A673 (cell line): Measurements from ENCODE around the gene RC3H1. TPM values are rescaled to one million over a fixed set of nuclear protein-coding genes. Genes with fewer than 3 reads are reported as not detected.
A peak's percentile ranks its signal among the peaks of the same experiment; 100 is the strongest.

Source experiments
- BruUV-seq: library from RNA; stranded (reverse); fragments of 400-500 nt; replicated peaks from 2 replicates; lab custom pipeline; 2021; lab: Mats Ljungman, UMichigan
- CTCF ChIA-PET: fragments of 300-600 bp; sonication (Branson Sonifier 250); formaldehyde crosslinking; loops from one replicate; lab custom pipeline; 2022; ENCODE audit warnings: antibody characterized with exemption; lab: Charles Lee
- POLR2A ChIA-PET: fragments of 300-600 bp; sonication (Branson Sonifier 250); formaldehyde crosslinking; loops from one replicate; lab custom pipeline; 2022; ENCODE audit warnings: antibody characterized with exemption; ENCODE audit not compliant: low non-redundant PET; lab: Charles Lee
- DNase-seq: peaks from one replicate; pipeline ENCODE4 v3.0.0-alpha.2; 2015; ENCODE audit warnings: low spot score
- H3K27ac ChIP-seq: fragments of 200-600 bp; sonication (generic); 2 replicates; pipeline ENCODE4 v1.5.1; 2016; ENCODE audit warnings: mixed run types, low read depth, mild to moderate bottlenecking, mixed read lengths, antibody characterized with exemption, low read length; ENCODE audit not compliant: poor library complexity, severe bottlenecking
- H3K27me3 ChIP-seq: fragments of 200-600 bp; sonication (generic); replicated peaks from 2 replicates; pipeline ENCODE4 v1.6.1; 2017; ENCODE audit warnings: mixed run types, low read depth, mild to moderate bottlenecking, mixed read lengths, antibody characterized with exemption, low read length; ENCODE audit not compliant: insufficient read depth, poor library complexity
- H3K36me3 ChIP-seq: fragments of 200-600 bp; sonication (generic); 2 replicates; pipeline ENCODE4 v1.6.1; 2016; ENCODE audit warnings: mixed run types, mild to moderate bottlenecking, mixed read lengths, antibody characterized with exemption, low read length; ENCODE audit not compliant: insufficient read depth, poor library complexity, severe bottlenecking
- H3K4me1 ChIP-seq: fragments of 200-600 bp; sonication (generic); 2 replicates; pipeline ENCODE4 v1.6.1; 2017; ENCODE audit warnings: mixed run types, mild to moderate bottlenecking, mixed read lengths, antibody characterized with exemption, low read length; ENCODE audit not compliant: insufficient read depth, poor library complexity, severe bottlenecking
- H3K4me3 ChIP-seq: fragments of 200-600 bp; sonication (generic); 2 replicates; pipeline ENCODE4 v1.5.1; 2016; ENCODE audit warnings: low read depth, mixed run types, mild to moderate bottlenecking, mixed read lengths, low read length; ENCODE audit not compliant: poor library complexity, severe bottlenecking
- H3K9me3 ChIP-seq: fragments of 200-600 bp; sonication (generic); 2 replicates; pipeline ENCODE4 v1.6.1; 2016; ENCODE audit warnings: mixed run types, low read depth, mild to moderate bottlenecking, mixed read lengths, antibody characterized with exemption, low read length; ENCODE audit not compliant: poor library complexity, severe bottlenecking
- CTCF ChIP-seq: fragments of 300-800, 200-600 bp; sonication (generic); conservative IDR thresholded peaks from 2 replicates; pipeline ENCODE4 v1.5.1; 2017; ENCODE audit warnings: low read depth, mild to moderate bottlenecking, antibody characterized with exemption, low read length, moderate library complexity, mixed read lengths
- EZH2 ChIP-seq: fragments of 200-600 bp; sonication (generic); IDR thresholded peaks from 2 replicates; pipeline ENCODE4 v1.6.1; 2017; ENCODE audit warnings: borderline replicate concordance, low read depth, mild to moderate bottlenecking, mixed read lengths, antibody characterized with exemption, low read length; ENCODE audit not compliant: poor library complexity, severe bottlenecking
- intact Hi-C: fragments of 100-400 bp; cut with micrococcal nuclease; formaldehyde crosslinking; loops from one replicate; pipeline ENCODE4 v1.10.0; 2022; ENCODE audit not compliant: unreplicated experiment
- total RNA-seq: library from RNA; stranded (reverse); gene quantifications from 2 replicates; pipeline ENCODE4 v1.2.3, GENCODE V29; 2021

Gene RC3H1
- total RNA-seq, 1 experiment from 2014 or later, result 27.2 TPM

DNA sequence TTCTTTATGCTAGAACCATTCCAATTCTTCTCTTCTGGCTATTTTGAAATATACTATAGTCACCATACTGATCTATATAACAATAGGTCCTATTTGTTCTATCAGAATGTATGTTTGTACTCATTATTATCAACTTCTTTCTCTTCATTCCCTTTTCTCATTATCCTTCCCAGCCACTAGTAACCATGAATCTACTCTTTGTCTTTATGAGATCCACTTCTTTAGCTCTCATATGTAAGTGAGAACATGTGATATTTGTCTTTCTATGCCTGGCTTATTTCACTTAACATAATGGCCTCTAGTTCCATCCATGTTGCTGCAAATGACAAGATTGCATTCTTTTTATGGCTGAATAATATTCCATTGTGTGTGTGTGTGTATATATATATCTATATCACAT is 31.7 kb upstream of the RC3H1 start:
- Histone ChIP-seq H3K27ac (no peak overlapping the region), H3K4me3 (no peak overlapping the region), H3K9me3 (no peaks in the 10 kb centered on the region), H3K27me3 (no peaks in the 10 kb centered on the region), H3K36me3 (no peaks in the 10 kb centered on the region), H3K4me1 (no peaks in the 10 kb centered on the region)
- BruUV-seq, result no TSS peak
- POLR2A ChIA-PET, result no interaction called here
- intact Hi-C loops, result no loop called here
- no peak for DNase-seq
- CTCF ChIA-PET, result no interaction called here
- TF ChIP-seq EZH2 (no peak), CTCF (no peak)

- no peaks in the 10 kb centered on the region for H3K4me1 ChIP-seq
- intact Hi-C loops, result no loop called here
- no peak for DNase-seq
- BruUV-seq, result no TSS peak
- CTCF ChIA-PET, result no interaction called here
- H3K27ac ChIP-seq, result no peak overlapping the region
- H3K27me3 ChIP-seq, result no peaks in the 10 kb centered on the region
- H3K9me3 ChIP-seq, result no peaks in the 10 kb centered on the region
- POLR2A ChIA-PET, result no interaction called here
- H3K4me3 ChIP-seq, result no peak overlapping the region
- H3K36me3 ChIP-seq, result no peaks in the 10 kb centered on the region
- TF ChIP-seq CTCF, result no peak
- TF ChIP-seq EZH2, result no peak
These were observed 30.5 kb upstream of the RC3H1 start for GRCh38 chr1:174052621-174053020.

GRCh38 chr1:174051956-174052355 is 29.8 kb upstream of the RC3H1 start:
- Histone ChIP-seq H3K9me3 (no peaks in the 10 kb centered on the region), H3K27me3 (no peaks in the 10 kb centered on the region), H3K4me1 (no peaks in the 10 kb centered on the region), H3K27ac (no peak overlapping the region), H3K4me3 (no peak overlapping the region), H3K36me3 (no peaks in the 10 kb centered on the region)
- no peak for TF ChIP-seq EZH2
- no peak for TF ChIP-seq CTCF
- intact Hi-C loops, result no loop called here
- DNase-seq, result peak; percentile 21
- no TSS peak for BruUV-seq
- CTCF ChIA-PET, result no interaction called here
- POLR2A ChIA-PET, result no interaction called here
